Neural cell (in vitro differentiated cells): Measurements from ENCODE around the gene FOSL1. TPM values are rescaled to one million over a fixed set of nuclear protein-coding genes. Genes with fewer than 3 reads are reported as not detected.

Source experiments
- H2AFZ ChIP-seq: fragments of 200-600, 300-800 bp; sonication (generic), shearing (Covaris generic); 2 replicates; pipeline ENCODE4 v1.6.0; 2014; ENCODE audit warnings: low read depth, mild to moderate bottlenecking, antibody characterized with exemption, low read length, moderate library complexity
- H3F3A ChIP-seq: fragments of 200-600 bp; shearing (Covaris generic); 2 replicates; pipeline ENCODE4 v1.6.1; 2016; ENCODE audit warnings: mild to moderate bottlenecking, moderate library complexity, mixed read lengths, antibody characterized with exemption, low read length; ENCODE audit not compliant: insufficient read depth, poor library complexity, severe bottlenecking
- H3K27ac ChIP-seq: fragments of 200-600, 300-800 bp; sonication (generic), shearing (Covaris generic); 2 replicates; pipeline ENCODE4 v1.5.1; 2014; ENCODE audit warnings: mild to moderate bottlenecking, low read length, moderate library complexity
- H3K27me3 ChIP-seq: fragments of 300-800, 200-600 bp; sonication (generic), shearing (Covaris generic); 2 replicates; pipeline ENCODE4 v1.6.0; 2014; ENCODE audit warnings: mild to moderate bottlenecking, low read depth, low read length, moderate library complexity; ENCODE audit not compliant: insufficient read depth
- H3K36me3 ChIP-seq: fragments of 300-800, 200-600 bp; sonication (generic), shearing (Covaris generic); 2 replicates; pipeline ENCODE4 v1.5.1; 2014; ENCODE audit warnings: mild to moderate bottlenecking, antibody characterized with exemption, low read length, moderate library complexity; ENCODE audit not compliant: insufficient read depth
- H3K4me2 ChIP-seq: fragments of 300-800, 200-600 bp; sonication (generic), shearing (Covaris generic); 2 replicates; pipeline ENCODE4 v1.6.0; 2014; ENCODE audit warnings: mild to moderate bottlenecking, low read length
- H3K4me3 ChIP-seq: fragments of 300-800, 200-600 bp; sonication (generic), shearing (Covaris generic); 2 replicates; pipeline ENCODE4 v1.5.1; 2014; ENCODE audit warnings: mild to moderate bottlenecking, low read length, moderate library complexity
- H3K79me2 ChIP-seq: fragments of 200-600 bp; shearing (Covaris generic); replicated peaks from 2 replicates; pipeline ENCODE4 v1.6.0; 2014; ENCODE audit warnings: mild to moderate bottlenecking, low read length, moderate library complexity; ENCODE audit not compliant: insufficient read depth
- H3K9ac ChIP-seq: fragments of 300-800, 200-600 bp; sonication (generic), shearing (Covaris generic); 2 replicates; pipeline ENCODE4 v1.6.1; 2016; ENCODE audit warnings: mild to moderate bottlenecking, low read length, mixed read lengths
- H3K9me2 ChIP-seq: fragments of 200-600 bp; shearing (Covaris generic); 2 replicates; pipeline ENCODE4 v1.6.1; 2016; ENCODE audit warnings: mild to moderate bottlenecking, low read length, mixed read lengths; ENCODE audit not compliant: insufficient read depth
- H3K9me3 ChIP-seq: fragments of 200-600, 300-800 bp; sonication (generic), shearing (Covaris generic); 2 replicates; pipeline ENCODE4 v1.6.1; 2016; ENCODE audit warnings: mild to moderate bottlenecking, mixed run types, low read length, moderate library complexity, mixed read lengths
- H4K20me1 ChIP-seq: fragments of 200-600 bp; shearing (Covaris generic); 2 replicates; pipeline ENCODE4 v1.6.1; 2016; ENCODE audit warnings: mild to moderate bottlenecking, mixed run types; ENCODE audit not compliant: insufficient read depth
- CTCF ChIP-seq: fragments of 450-650 bp; IDR thresholded peaks from 2 replicates; pipeline ENCODE4 v1.5.1; 2014; ENCODE audit warnings: antibody characterized with exemption, mild to moderate bottlenecking, moderate library complexity; ENCODE audit not compliant: poor library complexity, severe bottlenecking
- EP300 ChIP-seq: fragments of 450-650 bp; conservative IDR thresholded peaks from 2 replicates; pipeline ENCODE4 v1.6.1; 2014; ENCODE audit warnings: antibody characterized with exemption, mild to moderate bottlenecking, moderate library complexity; ENCODE audit not compliant: poor library complexity, severe bottlenecking
- EZH2 ChIP-seq: fragments of 200-600, 300-800 bp; shearing (Covaris generic), sonication (generic); IDR thresholded peaks from 2 replicates; pipeline ENCODE4 v1.6.1; 2014; ENCODE audit warnings: antibody characterized with exemption, low read length, borderline replicate concordance, mild to moderate bottlenecking; ENCODE audit not compliant: insufficient read depth, poor library complexity, severe bottlenecking
- MXI1 ChIP-seq: fragments of 450-650 bp; conservative IDR thresholded peaks from 2 replicates; pipeline ENCODE4 v1.6.1; 2014; ENCODE audit warnings: antibody characterized with exemption, mild to moderate bottlenecking; ENCODE audit not compliant: poor library complexity, severe bottlenecking
- POLR2AphosphoS5 ChIP-seq: IDR thresholded peaks from 2 replicates; pipeline ENCODE4 v1.6.1; 2012
- RAD21 ChIP-seq: fragments of 450-650 bp; conservative IDR thresholded peaks from 2 replicates; pipeline ENCODE4 v1.6.1; 2014; ENCODE audit warnings: antibody characterized with exemption, mild to moderate bottlenecking, moderate library complexity
- REST ChIP-seq: IDR thresholded peaks from 2 replicates; pipeline ENCODE4 v1.6.1; 2012; ENCODE audit warnings: borderline replicate concordance
- SMC3 ChIP-seq: fragments of 450-650 bp; conservative IDR thresholded peaks from 2 replicates; pipeline ENCODE4 v1.6.1; 2014; ENCODE audit warnings: antibody characterized with exemption, mild to moderate bottlenecking, moderate library complexity; ENCODE audit not compliant: poor library complexity
- TAF1 ChIP-seq: IDR thresholded peaks from 2 replicates; pipeline ENCODE4 v1.6.1; 2012; ENCODE audit warnings: low read depth
- polyA plus RNA-seq: library from polyadenylated mRNA; depleted of rRNA; stranded (reverse); fragments of >200 nt; gene quantifications from 2 replicates; pipeline ENCODE4 v1.2.3, GENCODE V29; 2014

Gene FOSL1
- polyA plus RNA-seq, 1 donor from 2014 or later, result not detected

- H4K20me1 ChIP-seq, result no peaks in the 10 kb centered on the region
- H3K9me3 ChIP-seq, result no peaks in the 10 kb centered on the region
- no peak overlapping the region for H3K4me3 ChIP-seq
- H3K36me3 ChIP-seq, result no peaks in the 10 kb centered on the region
- no peak overlapping the region for H2AFZ ChIP-seq
- H3K79me2 ChIP-seq, result peaks cover 17% of the 10 kb centered on the region
- H3F3A ChIP-seq, result no peaks in the 10 kb centered on the region
- no peaks in the 10 kb centered on the region for H3K9me2 ChIP-seq
- H3K4me2 ChIP-seq, result no peak overlapping the region
- H3K27ac ChIP-seq, result no peak overlapping the region
- no peak for TF ChIP-seq MXI1
- no peak for TF ChIP-seq REST
- no peak for TF ChIP-seq TAF1
- TF ChIP-seq EZH2, result no peak
- no peak for TF ChIP-seq EP300
- TF ChIP-seq SMC3, result no peak
- no peak for TF ChIP-seq RAD21
- TF ChIP-seq CTCF, result no peak
- no peak for TF ChIP-seq POLR2AphosphoS5
- no peak overlapping the region for H3K9ac ChIP-seq
- H3K27me3 ChIP-seq, result no peaks in the 10 kb centered on the region
These were observed 17.8 kb downstream of the FOSL1 start for GRCh38 chr11:65882120-65883057.

GRCh38 chr11:65880844-65881421 is 19.3 kb downstream of the FOSL1 start:
- no peak overlapping the region for H3K9ac ChIP-seq
- no peaks in the 10 kb centered on the region for H4K20me1 ChIP-seq
- H3K9me2 ChIP-seq, result no peaks in the 10 kb centered on the region
- no peak overlapping the region for H3K27ac ChIP-seq
- no peak for TF ChIP-seq REST
- TF ChIP-seq POLR2AphosphoS5, result no peak
- no peak for TF ChIP-seq TAF1
- TF ChIP-seq EP300, result no peak
- no peak for TF ChIP-seq RAD21
- no peak for TF ChIP-seq SMC3
- TF ChIP-seq EZH2, result no peak
- no peak for TF ChIP-seq CTCF
- H3K4me2 ChIP-seq, result no peak overlapping the region
- H2AFZ ChIP-seq, result no peak overlapping the region
- H3K79me2 ChIP-seq, result peaks cover 8% of the 10 kb centered on the region
- no peaks in the 10 kb centered on the region for H3K9me3 ChIP-seq
- no peaks in the 10 kb centered on the region for H3F3A ChIP-seq
- H3K27me3 ChIP-seq, result no peaks in the 10 kb centered on the region
- no peak overlapping the region for H3K4me3 ChIP-seq
- H3K36me3 ChIP-seq, result no peaks in the 10 kb centered on the region
